ENCODE data around the gene SLC6A19. TPM values are rescaled to one million over a fixed set of nuclear protein-coding genes. Genes with fewer than 3 reads are reported as not detected.

Gene SLC6A19
- total and polyA plus RNA-seq, 2 donors (not counting 1 experiment from before 2014, with no cell fraction given) = not detected

GRCh38 chr5:1172670-1173404 is 28.6 kb upstream of the SLC6A19 start:
- Histone ChIP-seq H3K27ac (ENCODE audit: low read length in 2 of 2) (no peak overlapping the region), H3K27me3 (replicated peaks in 1 of 4; ENCODE audit: control extremely low read depth in 1 of 4, control insufficient read depth in 3 of 4, insufficient read depth in 4 of 4, low read length in 3 of 4) (peaks cover 0 to 10% (median 1%) of the 10 kb centered on the region in 4 experiments), H3K36me3 (replicated peaks in 1 of 2; ENCODE audit: control extremely low read depth in 1 of 2, control insufficient read depth in 1 of 2, extremely low read depth in 1 of 2, insufficient read depth in 2 of 2, low read length in 1 of 2) (no peaks in the 10 kb centered on the region), H3K79me2 (ENCODE audit: control insufficient read depth, insufficient read depth, low read length) (no peaks in the 10 kb centered on the region), H4K20me1 (ENCODE audit: control insufficient read depth, insufficient read depth, low read length, poor library complexity, severe bottlenecking) (no peaks in the 10 kb centered on the region), H3K4me3 (ENCODE audit: control extremely low read depth in 1 of 5, extremely low read depth in 1 of 5, insufficient read depth in 1 of 5, low read depth in 2 of 5, low read length in 4 of 5) (no peak overlapping the region), H3K4me2 (replicated peaks; ENCODE audit: low read depth, low read length, poor library complexity, severe bottlenecking) (no peak overlapping the region), H3K9ac (ENCODE audit: low read length) (no peak overlapping the region), H3K9me3 (ENCODE audit: control extremely low read depth in 1 of 3, control insufficient read depth in 2 of 3, insufficient read depth in 1 of 3, low read length in 2 of 3) (peaks cover 0 to 9% (median 0%) of the 10 kb centered on the region in 3 donors), H2AFZ (ENCODE audit: insufficient read depth, low read depth, low read length, poor library complexity, severe bottlenecking) (no peak overlapping the region), H3K4me1 (ENCODE audit: control insufficient read depth in 2 of 2, insufficient read depth in 2 of 2, low read length in 2 of 2) (peaks cover 3 to 6% of the 10 kb centered on the region in 2 donors)
- H3K27ac Mint-ChIP-seq = no peak overlapping the region
- H3K4me3 Mint-ChIP-seq = no peak overlapping the region
- DNase-seq (no peak), ATAC-seq (ENCODE audit: low read depth) (no peak)
- peaks cover 3% of the 10 kb centered on the region for H3K27me3 Mint-ChIP-seq
- no peak for TF ChIP-seq EZH2 (IDR thresholded peaks at IDR 0.05; ENCODE audit: borderline replicate concordance, insufficient read depth, low read depth, low read length, poor library complexity, severe bottlenecking)
- TF ChIP-seq CTCF (IDR thresholded peaks at IDR 0.05) = no peak
- H3K4me1 Mint-ChIP-seq = peaks cover 8% of the 10 kb centered on the region
- CTCF ChIA-PET = interaction anchor here (0.6 to 2.3 kb wide), 11 partner anchors 10 to 726 kb away, joined by 3 to 11 read pairs (median 4); no protein-coding TSS in a partner anchor
- H3K9me3 Mint-ChIP-seq (ENCODE audit: insufficient read depth) = no peaks in the 10 kb centered on the region
- POLR2A ChIA-PET = no interaction called here
- intact Hi-C loops (cut with micrococcal nuclease) = no loop called here
- WGBS (ENCODE audit: insufficient coverage) = 79% methylated on average over 22 of the region's 22 CpGs

DNA sequence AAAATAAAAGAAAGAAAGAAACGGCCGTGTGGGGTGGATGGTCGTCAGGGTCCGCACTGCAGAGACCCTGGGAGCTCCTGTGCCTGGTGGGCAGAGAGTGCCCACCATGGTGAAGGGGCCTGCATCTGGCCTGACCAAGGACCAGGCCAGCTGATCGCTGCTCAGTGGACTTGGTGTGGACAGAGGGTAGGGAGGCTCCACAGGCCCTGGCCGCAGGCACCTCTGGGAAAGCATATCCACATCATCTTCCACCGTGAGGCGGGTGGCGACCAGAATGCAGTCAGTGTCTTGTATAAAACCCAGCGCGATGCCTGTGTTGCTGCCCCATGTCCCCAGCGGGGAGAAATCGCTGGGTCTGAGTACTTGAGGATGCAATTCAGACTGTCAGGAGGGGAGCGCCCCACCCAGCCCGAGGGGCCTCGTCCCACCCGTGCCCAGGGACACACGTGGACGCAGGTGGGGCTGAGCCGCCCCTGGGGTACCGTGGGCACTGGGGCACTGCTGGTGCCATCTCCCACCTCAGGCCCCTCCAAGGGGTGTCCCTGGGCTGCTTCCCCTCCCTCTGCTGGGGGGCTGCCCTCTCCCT is 27.8 kb upstream of the SLC6A19 start:
- Histone ChIP-seq H3K27ac (ENCODE audit: low read length in 2 of 2) (no peak overlapping the region), H3K36me3 (replicated peaks in 1 of 2; ENCODE audit: control extremely low read depth in 1 of 2, control insufficient read depth in 1 of 2, extremely low read depth in 1 of 2, insufficient read depth in 2 of 2, low read length in 1 of 2) (no peaks in the 10 kb centered on the region), H3K4me1 (ENCODE audit: control insufficient read depth in 2 of 2, insufficient read depth in 2 of 2, low read length in 2 of 2) (no peaks in the 10 kb centered on the region), H3K79me2 (ENCODE audit: control insufficient read depth, insufficient read depth, low read length) (no peaks in the 10 kb centered on the region), H2AFZ (ENCODE audit: insufficient read depth, low read depth, low read length, poor library complexity, severe bottlenecking) (no peak overlapping the region), H3K9me3 (ENCODE audit: control extremely low read depth in 1 of 3, control insufficient read depth in 2 of 3, insufficient read depth in 1 of 3, low read length in 2 of 3) (peaks cover 0 to 9% (median 0%) of the 10 kb centered on the region in 3 donors), H3K4me3 (ENCODE audit: control extremely low read depth in 1 of 5, extremely low read depth in 1 of 5, insufficient read depth in 1 of 5, low read depth in 2 of 5, low read length in 4 of 5) (no peak overlapping the region), H4K20me1 (ENCODE audit: control insufficient read depth, insufficient read depth, low read length, poor library complexity, severe bottlenecking) (no peaks in the 10 kb centered on the region), H3K27me3 (replicated peaks in 1 of 4; ENCODE audit: control extremely low read depth in 1 of 4, control insufficient read depth in 3 of 4, insufficient read depth in 4 of 4, low read length in 3 of 4) (peaks cover 0 to 10% (median 1%) of the 10 kb centered on the region in 4 experiments), H3K9ac (ENCODE audit: low read length) (no peak overlapping the region), H3K4me2 (replicated peaks; ENCODE audit: low read depth, low read length, poor library complexity, severe bottlenecking) (no peak overlapping the region)
- intact Hi-C loops (cut with micrococcal nuclease) = loop anchor here (1.0 to 2.0 kb wide), 2 partner anchors 39 to 250 kb away; no protein-coding TSS in a partner anchor
- Mint-ChIP-seq H3K4me3 (no peak overlapping the region), H3K9me3 (ENCODE audit: insufficient read depth) (no peaks in the 10 kb centered on the region), H3K4me1 (peaks cover 2% of the 10 kb centered on the region), H3K27ac (no peak overlapping the region), H3K27me3 (no peaks in the 10 kb centered on the region)
- POLR2A ChIA-PET = no interaction called here
- TF ChIP-seq EZH2 (IDR thresholded peaks at IDR 0.05; ENCODE audit: borderline replicate concordance, insufficient read depth, low read depth, low read length, poor library complexity, severe bottlenecking) (no peak), CTCF (IDR thresholded peaks at IDR 0.05) (no peak)
- WGBS (ENCODE audit: insufficient coverage) = 86% methylated on average over 17 of the region's 21 CpGs
- ATAC-seq (ENCODE audit: low read depth) (no peak), DNase-seq (no peak)
- CTCF ChIA-PET = interaction anchor here (0.5 to 2.3 kb wide), 18 partner anchors 10 to 762 kb away, joined by 3 to 11 read pairs (median 4); no protein-coding TSS in a partner anchor

Measured in B cell (primary cell).